Activated T-cell treated with anti-CD3 and anti-CD28 coated beads, Interleukin-2, amount 50 U/mL, for 24 hours (primary cell): ENCODE results near the gene C2orf68.
"Not testable (repeated sequence)": the region's sequence is repeated elsewhere in the genome, so short reads cannot be mapped to it uniquely, and the experiment has no call there.

Source experiments
- DNase-seq: peaks from one replicate; pipeline ENCODE4 v3.0.0-alpha.2; 2020
- H3K27ac Mint-ChIP-seq: 2 replicates; pipeline ENCODE4 v1.8.0; 2020; ENCODE audit warnings: mild to moderate bottlenecking, mixed read lengths
- H3K27me3 Mint-ChIP-seq: 2 replicates; pipeline ENCODE4 v1.8.0; 2020; ENCODE audit warnings: mixed read lengths
- H3K36me3 Mint-ChIP-seq: 2 replicates; pipeline ENCODE4 v1.8.0; 2020; ENCODE audit warnings: low read depth, mixed read lengths
- H3K4me1 Mint-ChIP-seq: 2 replicates; pipeline ENCODE4 v1.8.0; 2020; ENCODE audit warnings: low read depth, mixed read lengths
- H3K4me3 Mint-ChIP-seq: 2 replicates; pipeline ENCODE4 v1.8.0; 2020; ENCODE audit warnings: mild to moderate bottlenecking, moderate library complexity, mixed read lengths
- H3K9me3 Mint-ChIP-seq: 2 replicates; pipeline ENCODE4 v1.8.0; 2020; ENCODE audit warnings: mixed read lengths

Gene C2orf68

DNA sequence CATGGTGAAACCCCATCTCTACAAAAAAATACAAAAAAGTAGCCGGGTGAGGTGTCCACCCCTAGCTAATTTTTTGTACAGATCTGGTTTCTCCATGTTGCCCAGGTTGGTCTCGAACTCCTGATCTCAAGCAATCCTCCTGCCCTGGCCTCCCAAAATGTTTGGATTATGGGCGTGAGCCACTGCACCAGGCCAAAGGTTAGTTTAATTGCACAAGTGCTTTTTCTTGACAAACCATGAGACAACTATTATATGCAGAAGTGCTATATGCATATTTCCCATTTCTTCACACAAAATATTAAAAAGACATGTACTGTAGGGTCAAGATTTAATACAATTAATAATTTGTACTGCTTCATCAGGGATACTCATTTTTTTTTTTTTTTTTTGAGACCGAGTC, 45.6 kb downstream of the C2orf68 start:
- peaks cover 4% of the 10 kb centered on the region for H3K36me3 Mint-ChIP-seq
- peaks cover 8% of the 10 kb centered on the region for H3K4me1 Mint-ChIP-seq
- DNase-seq = no peak
- H3K4me3 Mint-ChIP-seq = no peak overlapping the region
- no peaks in the 10 kb centered on the region for H3K9me3 Mint-ChIP-seq
- no peaks in the 10 kb centered on the region for H3K27me3 Mint-ChIP-seq
- no peak overlapping the region for H3K27ac Mint-ChIP-seq

DNA sequence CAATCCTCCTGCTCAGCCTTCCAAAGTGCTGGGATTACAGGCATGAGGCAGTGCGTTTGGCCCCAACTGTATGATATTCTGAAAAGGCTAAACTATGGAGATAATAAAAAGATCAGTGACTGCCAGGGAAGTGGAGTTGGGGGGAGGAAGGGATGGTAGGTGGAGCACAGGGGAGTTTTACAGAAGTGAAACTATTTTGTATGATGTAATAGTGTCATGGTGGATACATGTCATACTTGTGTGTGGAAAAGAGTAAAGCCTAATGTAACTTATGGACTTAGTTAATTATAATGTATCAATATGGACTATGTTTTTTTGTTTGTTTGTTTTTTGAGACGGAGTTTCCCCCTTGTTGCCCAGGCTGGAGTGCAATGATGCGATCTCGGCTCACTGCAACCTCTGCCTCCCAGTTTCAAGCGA, 47.7 kb downstream of the C2orf68 start:
- H3K27ac Mint-ChIP-seq = peak overlapping the region; percentile 0
- peaks cover 25% of the 10 kb centered on the region for H3K4me1 Mint-ChIP-seq
- no peaks in the 10 kb centered on the region for H3K27me3 Mint-ChIP-seq
- H3K36me3 Mint-ChIP-seq = peaks cover 16% of the 10 kb centered on the region
- H3K9me3 Mint-ChIP-seq = no peaks in the 10 kb centered on the region
- no peak overlapping the region for H3K4me3 Mint-ChIP-seq
- no peak for DNase-seq

DNA sequence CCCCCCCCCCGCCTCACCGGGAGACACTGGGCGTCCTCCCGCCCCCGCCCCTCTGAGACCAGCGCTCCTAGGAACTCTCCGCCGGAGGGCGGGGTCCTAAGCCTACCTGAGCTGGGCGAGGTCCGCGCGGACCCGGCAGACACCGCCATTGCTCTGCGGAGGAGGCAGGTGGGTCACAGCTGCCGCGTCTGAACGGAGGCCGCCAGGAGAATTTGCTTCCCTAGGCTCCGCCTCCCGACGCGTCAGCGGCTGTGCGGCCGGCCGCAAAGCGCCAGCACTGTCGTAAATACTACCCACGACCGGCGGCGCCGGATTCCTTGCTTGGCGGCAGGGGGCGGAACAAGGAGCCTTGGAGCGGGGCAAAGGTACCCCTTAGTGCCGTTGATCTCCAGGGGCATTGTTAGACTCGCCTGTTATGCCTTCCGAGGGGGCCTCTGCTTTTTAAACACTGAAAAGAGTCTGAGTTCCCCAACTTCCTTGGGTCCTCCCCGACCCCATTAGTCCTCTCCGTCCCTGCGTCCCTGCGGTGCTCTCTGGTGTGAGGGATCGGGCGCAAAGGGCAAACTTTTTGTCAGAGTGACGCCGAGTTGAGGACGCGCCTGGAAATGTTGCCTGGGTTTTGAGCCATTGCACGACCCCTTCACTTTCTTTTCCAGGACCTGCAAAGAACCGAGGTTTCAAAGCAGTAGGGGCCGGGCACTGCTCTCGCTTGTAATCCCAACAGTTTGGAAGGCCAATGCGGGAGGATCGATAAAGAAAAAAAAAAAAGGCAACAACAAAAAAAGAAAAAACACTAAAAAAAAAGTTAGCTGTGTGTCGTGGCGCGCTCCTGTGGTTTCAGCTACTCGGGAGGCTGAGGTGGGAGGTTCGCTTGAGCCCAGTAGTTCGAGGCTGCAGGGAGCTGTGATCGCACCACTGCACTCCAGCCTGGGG, 50.3 kb downstream of the C2orf68 start, which contains the start of gene GGCX:
GGCX (minus strand) TSS at position 214 of the 933 bp plus-strand sequence; CDS start at position 149, 65 bp downstream.
- no peaks in the 10 kb centered on the region for H3K27me3 Mint-ChIP-seq
- peak within 1 kb of the TSS; percentile 94 for H3K4me3 Mint-ChIP-seq
- H3K9me3 Mint-ChIP-seq = no peaks in the 10 kb centered on the region
- H3K4me1 Mint-ChIP-seq = peaks cover 39% of the 10 kb centered on the region
- H3K27ac Mint-ChIP-seq = peak within 1 kb of the TSS; percentile 98
- peaks cover 39% of the 10 kb centered on the region for H3K36me3 Mint-ChIP-seq
- peak; percentile 97 for DNase-seq

DNA sequence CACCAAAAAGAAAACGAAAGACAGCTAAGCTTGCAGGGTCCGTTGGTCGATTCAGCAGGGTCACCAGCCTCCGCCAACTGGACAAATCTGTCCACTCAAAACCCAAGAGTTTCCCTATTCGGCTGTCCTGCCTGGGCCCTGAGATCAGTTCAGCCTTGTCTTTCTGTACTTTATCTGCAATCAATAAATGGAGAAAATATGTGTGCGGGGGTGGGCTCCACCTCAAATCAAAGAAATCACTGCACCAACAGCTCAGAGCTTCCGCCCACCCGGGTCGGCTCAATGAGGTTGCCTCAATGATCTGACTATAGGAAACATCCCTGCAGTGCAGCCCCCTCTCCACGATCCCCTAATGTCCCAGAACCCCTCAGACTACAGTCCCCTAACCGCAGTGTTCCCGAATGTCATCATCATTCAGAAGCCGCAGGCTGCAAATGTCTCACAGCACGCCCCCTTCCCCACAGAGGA, 51.0 kb downstream of the C2orf68 start:
- H3K4me1 Mint-ChIP-seq = peaks cover 39% of the 10 kb centered on the region
- no peaks in the 10 kb centered on the region for H3K9me3 Mint-ChIP-seq
- H3K4me3 Mint-ChIP-seq = peak overlapping the region; percentile 94
- H3K27me3 Mint-ChIP-seq = no peaks in the 10 kb centered on the region
- peak overlapping the region; percentile 98 for H3K27ac Mint-ChIP-seq
- no peak for DNase-seq
- H3K36me3 Mint-ChIP-seq = peaks cover 46% of the 10 kb centered on the region

DNA sequence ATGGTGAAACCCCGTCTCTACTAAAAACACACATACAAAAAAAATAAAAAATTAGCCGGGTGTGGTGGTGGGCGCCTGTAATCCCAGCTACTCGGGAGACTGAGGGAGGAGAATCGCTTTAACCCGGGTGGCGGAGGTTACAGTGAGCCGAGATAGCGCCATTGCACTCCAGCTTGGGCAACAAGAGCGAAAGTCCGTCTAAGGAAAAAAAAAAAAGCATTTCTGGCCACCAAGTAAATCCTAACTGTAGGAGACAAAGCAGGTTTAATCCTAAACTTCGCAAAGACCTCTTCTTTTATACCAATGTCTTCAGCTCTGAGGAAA, 51.5 kb downstream of the C2orf68 start:
- Mint-ChIP-seq H3K36me3 (peaks cover 50% of the 10 kb centered on the region), H3K4me3 (peak overlapping the region; percentile 94), H3K4me1 (peaks cover 40% of the 10 kb centered on the region), H3K27ac (peak overlapping the region; percentile 98)
- not testable (repeated sequence) for DNase-seq, H3K9me3 Mint-ChIP-seq, H3K27me3 Mint-ChIP-seq

DNA sequence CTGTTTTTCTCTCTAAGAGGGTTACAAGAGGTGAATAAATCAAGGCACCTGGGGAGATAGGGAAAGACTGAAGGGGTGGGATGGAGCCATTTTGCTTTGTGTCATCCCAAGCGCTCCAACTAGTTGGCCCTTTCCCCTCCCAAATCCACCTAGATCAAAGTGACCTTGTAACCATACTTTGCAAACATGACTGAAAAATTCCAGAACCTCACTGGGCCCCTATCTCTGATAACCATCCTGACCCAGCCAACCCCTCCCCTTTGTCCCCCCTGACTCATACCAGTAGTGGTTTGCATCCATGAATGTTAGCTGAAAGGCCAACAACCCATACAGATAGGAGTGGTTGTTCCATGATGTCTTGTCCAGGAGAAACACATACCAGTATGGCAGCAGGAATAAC, 53.7 kb downstream of the C2orf68 start:
- peak overlapping the region; percentile 53 for H3K27ac Mint-ChIP-seq
- peaks cover 71% of the 10 kb centered on the region for H3K36me3 Mint-ChIP-seq
- no peak for DNase-seq
- H3K4me1 Mint-ChIP-seq = peaks cover 38% of the 10 kb centered on the region
- no peak overlapping the region for H3K4me3 Mint-ChIP-seq
- no peaks in the 10 kb centered on the region for H3K27me3 Mint-ChIP-seq
- no peaks in the 10 kb centered on the region for H3K9me3 Mint-ChIP-seq

DNA sequence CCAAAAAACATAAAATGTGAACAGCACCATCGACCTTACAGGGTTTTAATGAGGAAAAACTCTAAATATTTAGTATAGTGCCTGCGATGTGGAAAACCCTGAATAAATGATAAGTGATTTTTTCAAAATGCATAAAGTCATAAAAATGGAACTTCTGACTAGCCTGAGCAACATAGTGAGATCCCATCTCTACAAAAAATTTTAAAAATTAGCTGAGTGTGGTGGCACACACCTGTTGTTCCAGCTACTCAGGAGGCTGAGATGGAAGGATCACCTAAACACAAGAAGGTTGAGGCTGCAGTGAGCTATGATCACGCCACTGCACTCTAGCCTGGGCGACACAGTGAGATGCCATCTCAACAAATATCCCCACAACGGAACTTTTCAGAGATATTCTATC, 54.7 kb downstream of the C2orf68 start:
- no peaks in the 10 kb centered on the region for H3K9me3 Mint-ChIP-seq
- H3K27me3 Mint-ChIP-seq = no peaks in the 10 kb centered on the region
- peaks cover 37% of the 10 kb centered on the region for H3K4me1 Mint-ChIP-seq
- peaks cover 81% of the 10 kb centered on the region for H3K36me3 Mint-ChIP-seq
- H3K4me3 Mint-ChIP-seq = no peak overlapping the region
- DNase-seq = no peak
- H3K27ac Mint-ChIP-seq = no peak overlapping the region
